Thyroid gland (tissue), 4 donors: Measurements from ENCODE around the gene TPK1. TPM values are rescaled to one million over a fixed set of nuclear protein-coding genes. Genes with fewer than 3 reads are reported as not detected.

Experiments used
- DNase-seq, 2 donors: peaks; one replicate each; pipeline ENCODE4 v3.0.0-alpha.2; 2019
- H3K27ac ChIP-seq, 3 donors: fragments of 200-600 bp; sonication (generic); 1 replicate in 2 of 3; 2 replicates in 1 of 3; pipeline ENCODE4 v1.5.1; 2016 to 2019; ENCODE audit warnings: mild to moderate bottlenecking in 1 of 3, moderate library complexity in 1 of 3
- H3K27me3 ChIP-seq: fragments of 200-600 bp; sonication (generic); one replicate; pipeline ENCODE4 v1.5.1; 2019
- H3K36me3 ChIP-seq, 2 donors: fragments of 200-600 bp; sonication (generic); one replicate each; pipeline ENCODE4 v1.5.1; 2016 to 2019
- H3K4me1 ChIP-seq, 2 donors: fragments of 200-600 bp; sonication (generic); one replicate each; pipeline ENCODE4 v1.5.1; 2017 to 2019
- H3K4me3 ChIP-seq, 3 donors: fragments of 200-600 bp; sonication (generic); replicated peaks in 1 of 3; 1 replicate in 2 of 3; 2 replicates in 1 of 3; pipeline ENCODE4 v1.5.1; 2016; ENCODE audit warnings: mild to moderate bottlenecking in 1 of 3
- H3K9me3 ChIP-seq: fragments of 200-600 bp; sonication (generic); one replicate; pipeline ENCODE4 v1.5.1; 2017
- CTCF ChIP-seq, 6 experiments: fragments of 200-600 bp in 3 of 6; fragments of 450-650 bp in 3 of 6; sonication (generic) in 3 of 6; IDR thresholded peaks; one replicate each; pipeline ENCODE4 v1.5.1; 2016 to 2019; ENCODE audit warnings: antibody characterized with exemption in 6 of 6, mild to moderate bottlenecking in 2 of 6, inconsistent platforms in 1 of 6, moderate library complexity in 1 of 6
- POLR2A ChIP-seq, 2 donors: fragments of 450-650 bp; IDR thresholded peaks; one replicate each; pipeline ENCODE4 v1.6.1; 2017; ENCODE audit warnings: antibody characterized with exemption in 2 of 2, mild to moderate bottlenecking in 2 of 2, moderate library complexity in 1 of 2
- WGBS, 2 donors: methylation state at CpG; one replicate each; pipeline ENCODE4 v1.1.5; 2017; 5-methylcytosine and 5-hydroxymethylcytosine counted together
- intact Hi-C: fragments of 100-400 bp; cut with DNase I; formaldehyde crosslinking; loops from one replicate; pipeline ENCODE4 v1.15.1; 2023
- total RNA-seq, 4 donors: library from RNA; depleted of rRNA; stranded (reverse); fragments of >200 nt; gene quantifications; one replicate each; pipeline ENCODE4 v1.2.3, GENCODE V29; 2016

The TPK1 gene
- total RNA-seq, 4 donors from 2014 or later = 2.6 to 10.4 (median 6.2) TPM

DNA sequence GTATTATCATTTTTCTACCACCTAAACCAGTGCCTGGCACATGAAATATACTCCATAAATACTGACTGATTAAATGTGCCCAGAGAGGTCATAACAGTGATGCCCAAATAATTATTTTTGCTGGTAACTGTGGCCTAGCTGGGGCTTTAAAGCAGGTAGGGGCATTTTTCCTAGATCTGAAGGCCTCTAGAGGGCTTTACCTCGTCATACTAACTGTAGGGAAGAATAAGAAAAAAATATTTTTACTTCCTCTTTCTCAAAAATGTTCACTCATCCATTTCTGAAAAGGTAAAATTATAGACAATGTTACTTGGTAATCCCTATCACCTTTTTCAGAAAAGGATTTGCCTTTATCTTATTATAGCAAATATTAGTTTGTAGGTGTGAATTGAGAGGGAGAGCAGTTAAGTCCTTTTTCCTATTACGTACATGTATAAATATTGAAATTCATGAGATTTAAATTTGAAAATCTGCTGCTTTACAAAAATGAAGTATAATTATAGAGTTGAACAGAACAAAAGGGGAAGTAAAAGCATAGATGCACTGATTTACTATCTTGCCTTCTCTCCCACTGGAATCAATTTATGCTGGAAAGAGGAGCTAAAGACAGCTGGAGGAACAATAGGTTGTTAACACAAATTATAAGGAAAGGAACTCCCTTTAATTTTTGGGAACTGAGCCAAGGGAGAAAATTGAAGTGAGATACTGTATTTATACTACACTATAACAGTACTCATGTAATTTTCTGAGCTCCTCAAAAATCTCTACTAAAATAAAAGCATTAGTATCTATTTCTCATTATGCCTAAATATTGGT lies 360.8 kb downstream of the TPK1 start:
- Histone ChIP-seq H3K27ac (no peak overlapping the region), H3K9me3 (no peaks in the 10 kb centered on the region), H3K4me3 (no peak overlapping the region), H3K27me3 (no peaks in the 10 kb centered on the region), H3K4me1 (no peaks in the 10 kb centered on the region), H3K36me3 (no peaks in the 10 kb centered on the region)
- intact Hi-C loops = no loop called here
- WGBS, 2 donors = 86 to 95% methylated on average over 2 of the region's 2 CpGs
- no peak for DNase-seq
- TF ChIP-seq POLR2A (IDR thresholded peaks at IDR 0.05) (no peak), CTCF (IDR thresholded peaks at IDR 0.05) (no peak)

- DNase-seq = no peak
- Histone ChIP-seq H3K36me3 (no peaks in the 10 kb centered on the region), H3K4me1 (no peaks in the 10 kb centered on the region), H3K4me3 (no peak overlapping the region), H3K27me3 (no peaks in the 10 kb centered on the region), H3K27ac (no peak overlapping the region), H3K9me3 (no peaks in the 10 kb centered on the region)
- 97 to 98% methylated on average over 1 of the region's 1 CpG for WGBS, 2 donors
- TF ChIP-seq POLR2A (IDR thresholded peaks at IDR 0.05) (no peak), CTCF (IDR thresholded peaks at IDR 0.05) (no peak)
- intact Hi-C loops = no loop called here
Observed at GRCh38 chr7:144474363-144474762, 361.5 kb downstream of the TPK1 start.

DNA sequence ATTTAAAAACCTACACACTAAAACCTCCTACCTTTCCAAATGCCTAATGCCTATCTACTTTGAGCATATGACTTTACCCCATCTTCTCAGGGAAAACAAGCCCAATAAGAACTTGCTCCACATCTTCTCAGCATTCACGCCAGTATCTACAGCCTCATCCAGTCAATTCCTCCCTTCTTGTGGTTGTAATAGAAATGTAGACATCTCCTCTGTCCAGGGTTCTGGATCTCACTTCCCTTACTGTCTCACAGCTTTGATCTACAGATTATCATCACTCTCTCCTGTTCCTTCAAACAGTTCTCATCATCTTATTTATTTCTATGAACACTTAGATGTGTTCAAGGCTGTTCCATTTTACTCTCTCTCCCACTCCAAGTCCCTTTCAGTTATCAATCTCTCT lies 361.9 kb downstream of the TPK1 start:
- Histone ChIP-seq H3K36me3 (no peaks in the 10 kb centered on the region), H3K4me3 (no peak overlapping the region), H3K9me3 (no peaks in the 10 kb centered on the region), H3K27ac (no peak overlapping the region), H3K4me1 (no peaks in the 10 kb centered on the region), H3K27me3 (no peaks in the 10 kb centered on the region)
- 88 to 94% methylated on average over 1 of the region's 1 CpG for WGBS, 2 donors
- no peak for DNase-seq
- intact Hi-C loops = no loop called here
- TF ChIP-seq POLR2A (IDR thresholded peaks at IDR 0.05) (no peak), CTCF (IDR thresholded peaks at IDR 0.05) (no peak)

DNA sequence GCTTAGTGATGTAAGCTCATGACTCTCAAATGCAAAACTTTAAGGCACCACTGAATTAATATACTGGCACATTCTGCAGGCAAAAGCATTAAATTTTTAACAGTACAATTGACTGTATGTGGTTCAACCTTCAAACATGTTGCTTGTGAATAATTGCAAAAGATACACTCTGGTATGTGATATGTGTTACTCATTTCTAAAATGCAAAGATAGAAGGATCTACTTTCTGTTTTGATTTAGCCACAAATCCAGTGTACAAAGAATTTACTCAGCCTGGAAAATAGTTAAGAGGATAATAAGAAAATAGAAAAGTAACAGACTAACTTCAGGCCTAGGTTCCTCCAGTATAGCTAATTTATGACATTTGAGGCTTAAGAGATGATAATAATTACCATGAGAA lies 365.8 kb downstream of the TPK1 start:
- TF ChIP-seq POLR2A (IDR thresholded peaks at IDR 0.05) = no peak
- TF ChIP-seq CTCF (IDR thresholded peaks at IDR 0.05) = no peak
- Histone ChIP-seq H3K36me3 (no peaks in the 10 kb centered on the region), H3K4me1 (no peaks in the 10 kb centered on the region), H3K4me3 (no peak overlapping the region), H3K27me3 (no peaks in the 10 kb centered on the region), H3K9me3 (no peaks in the 10 kb centered on the region), H3K27ac (no peak overlapping the region)
- DNase-seq = no peak
- intact Hi-C loops = no loop called here

GRCh38 chr7:144468990-144469732 lies 366.7 kb downstream of the TPK1 start:
- no peak overlapping the region for H3K27ac ChIP-seq
- no peaks in the 10 kb centered on the region for H3K36me3 ChIP-seq
- H3K27me3 ChIP-seq = no peaks in the 10 kb centered on the region
- H3K4me1 ChIP-seq = no peaks in the 10 kb centered on the region
- intact Hi-C loops = no loop called here
- no peak overlapping the region for H3K4me3 ChIP-seq
- DNase-seq = no peak
- no peaks in the 10 kb centered on the region for H3K9me3 ChIP-seq
- TF ChIP-seq POLR2A (IDR thresholded peaks at IDR 0.05) = no peak
- no peak for TF ChIP-seq CTCF (IDR thresholded peaks at IDR 0.05)
